ENCODE measurements around the gene CALCOCO2.

DNA sequence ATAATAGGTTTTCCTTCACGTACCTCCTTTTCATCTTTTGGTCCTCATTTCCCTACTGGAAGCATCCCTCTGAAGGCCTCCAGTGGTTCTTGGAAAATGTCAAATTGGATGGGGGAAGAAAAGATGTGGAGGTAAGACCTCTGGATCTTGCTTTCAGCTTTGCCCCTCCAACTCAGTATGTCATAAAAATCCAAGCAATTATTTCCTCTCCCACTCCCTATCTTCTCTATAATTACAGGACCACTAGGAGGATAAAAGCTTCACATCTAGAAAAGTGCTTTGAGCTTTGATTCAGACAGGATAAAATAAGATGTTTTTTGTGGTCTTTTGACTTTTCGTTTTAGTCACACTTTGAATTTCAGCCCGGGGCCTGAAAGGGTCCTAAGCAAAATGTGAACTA is 15.5 kb upstream of the CALCOCO2 start:
- TF ChIP-seq, protein P1, sequence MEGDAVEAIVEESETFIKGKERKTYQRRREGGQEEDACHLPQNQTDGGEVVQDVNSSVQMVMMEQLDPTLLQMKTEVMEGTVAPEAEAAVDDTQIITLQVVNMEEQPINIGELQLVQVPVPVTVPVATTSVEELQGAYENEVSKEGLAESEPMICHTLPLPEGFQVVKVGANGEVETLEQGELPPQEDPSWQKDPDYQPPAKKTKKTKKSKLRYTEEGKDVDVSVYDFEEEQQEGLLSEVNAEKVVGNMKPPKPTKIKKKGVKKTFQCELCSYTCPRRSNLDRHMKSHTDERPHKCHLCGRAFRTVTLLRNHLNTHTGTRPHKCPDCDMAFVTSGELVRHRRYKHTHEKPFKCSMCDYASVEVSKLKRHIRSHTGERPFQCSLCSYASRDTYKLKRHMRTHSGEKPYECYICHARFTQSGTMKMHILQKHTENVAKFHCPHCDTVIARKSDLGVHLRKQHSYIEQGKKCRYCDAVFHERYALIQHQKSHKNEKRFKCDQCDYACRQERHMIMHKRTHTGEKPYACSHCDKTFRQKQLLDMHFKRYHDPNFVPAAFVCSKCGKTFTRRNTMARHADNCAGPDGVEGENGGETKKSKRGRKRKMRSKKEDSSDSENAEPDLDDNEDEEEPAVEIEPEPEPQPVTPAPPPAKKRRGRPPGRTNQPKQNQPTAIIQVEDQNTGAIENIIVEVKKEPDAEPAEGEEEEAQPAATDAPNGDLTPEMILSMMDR (conservative IDR thresholded peaks at IDR 0.05; ENCODE audit: low read depth in 2 of 2) = no peak
- TF ChIP-seq JUNB (IDR thresholded peaks at IDR 0.05; ENCODE audit: unreplicated experiment) (no peak), EZH2 (IDR thresholded peaks at IDR 0.05; ENCODE audit: low read depth, unreplicated experiment) (no peak), POLR2AphosphoS5 (IDR thresholded peaks at IDR 0.05; ENCODE audit: low read depth) (no peak), EZH2phosphoT487 (IDR thresholded peaks at IDR 0.05; ENCODE audit: unreplicated experiment) (no peak), CREB1 (CRISPR knock-in tag; IDR thresholded peaks at IDR 0.05; ENCODE audit: low read depth) (no peak), NANOG (IDR thresholded peaks at IDR 0.05; ENCODE audit: borderline replicate concordance) (no peak)
- TF ChIP-seq, protein P2, sequence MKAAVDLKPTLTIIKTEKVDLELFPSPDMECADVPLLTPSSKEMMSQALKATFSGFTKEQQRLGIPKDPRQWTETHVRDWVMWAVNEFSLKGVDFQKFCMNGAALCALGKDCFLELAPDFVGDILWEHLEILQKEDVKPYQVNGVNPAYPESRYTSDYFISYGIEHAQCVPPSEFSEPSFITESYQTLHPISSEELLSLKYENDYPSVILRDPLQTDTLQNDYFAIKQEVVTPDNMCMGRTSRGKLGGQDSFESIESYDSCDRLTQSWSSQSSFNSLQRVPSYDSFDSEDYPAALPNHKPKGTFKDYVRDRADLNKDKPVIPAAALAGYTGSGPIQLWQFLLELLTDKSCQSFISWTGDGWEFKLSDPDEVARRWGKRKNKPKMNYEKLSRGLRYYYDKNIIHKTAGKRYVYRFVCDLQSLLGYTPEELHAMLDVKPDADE (IDR thresholded peaks at IDR 0.05) = no peak
- TF ChIP-seq, protein P3, sequence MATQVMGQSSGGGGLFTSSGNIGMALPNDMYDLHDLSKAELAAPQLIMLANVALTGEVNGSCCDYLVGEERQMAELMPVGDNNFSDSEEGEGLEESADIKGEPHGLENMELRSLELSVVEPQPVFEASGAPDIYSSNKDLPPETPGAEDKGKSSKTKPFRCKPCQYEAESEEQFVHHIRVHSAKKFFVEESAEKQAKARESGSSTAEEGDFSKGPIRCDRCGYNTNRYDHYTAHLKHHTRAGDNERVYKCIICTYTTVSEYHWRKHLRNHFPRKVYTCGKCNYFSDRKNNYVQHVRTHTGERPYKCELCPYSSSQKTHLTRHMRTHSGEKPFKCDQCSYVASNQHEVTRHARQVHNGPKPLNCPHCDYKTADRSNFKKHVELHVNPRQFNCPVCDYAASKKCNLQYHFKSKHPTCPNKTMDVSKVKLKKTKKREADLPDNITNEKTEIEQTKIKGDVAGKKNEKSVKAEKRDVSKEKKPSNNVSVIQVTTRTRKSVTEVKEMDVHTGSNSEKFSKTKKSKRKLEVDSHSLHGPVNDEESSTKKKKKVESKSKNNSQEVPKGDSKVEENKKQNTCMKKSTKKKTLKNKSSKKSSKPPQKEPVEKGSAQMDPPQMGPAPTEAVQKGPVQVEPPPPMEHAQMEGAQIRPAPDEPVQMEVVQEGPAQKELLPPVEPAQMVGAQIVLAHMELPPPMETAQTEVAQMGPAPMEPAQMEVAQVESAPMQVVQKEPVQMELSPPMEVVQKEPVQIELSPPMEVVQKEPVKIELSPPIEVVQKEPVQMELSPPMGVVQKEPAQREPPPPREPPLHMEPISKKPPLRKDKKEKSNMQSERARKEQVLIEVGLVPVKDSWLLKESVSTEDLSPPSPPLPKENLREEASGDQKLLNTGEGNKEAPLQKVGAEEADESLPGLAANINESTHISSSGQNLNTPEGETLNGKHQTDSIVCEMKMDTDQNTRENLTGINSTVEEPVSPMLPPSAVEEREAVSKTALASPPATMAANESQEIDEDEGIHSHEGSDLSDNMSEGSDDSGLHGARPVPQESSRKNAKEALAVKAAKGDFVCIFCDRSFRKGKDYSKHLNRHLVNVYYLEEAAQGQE (IDR thresholded peaks at IDR 0.05; ENCODE audit: unreplicated experiment) = no peak
